OCI-LY3 (cell line): ENCODE results near the gene MCC.

ENCODE experiments used
- EZH2phosphoT487 ChIP-seq: fragments of 200-600 bp; shearing (Covaris generic); IDR thresholded peaks from 2 replicates; pipeline ENCODE4 v1.6.1; 2018; ENCODE audit warnings: antibody characterized with exemption, mixed run types, low read depth
- TF ChIP-seq, protein P1 (sequence below): fragments of 200-600, 300-600 bp; sonication (generic); IDR thresholded peaks from 2 replicates; pipeline ENCODE4 v1.5.1; 2014; ENCODE audit warnings: antibody characterized with exemption, low read length, low read depth

GRCh38 chr5:113181853-113182490 lies 306.3 kb downstream of the MCC start:
- TF ChIP-seq, protein P1, sequence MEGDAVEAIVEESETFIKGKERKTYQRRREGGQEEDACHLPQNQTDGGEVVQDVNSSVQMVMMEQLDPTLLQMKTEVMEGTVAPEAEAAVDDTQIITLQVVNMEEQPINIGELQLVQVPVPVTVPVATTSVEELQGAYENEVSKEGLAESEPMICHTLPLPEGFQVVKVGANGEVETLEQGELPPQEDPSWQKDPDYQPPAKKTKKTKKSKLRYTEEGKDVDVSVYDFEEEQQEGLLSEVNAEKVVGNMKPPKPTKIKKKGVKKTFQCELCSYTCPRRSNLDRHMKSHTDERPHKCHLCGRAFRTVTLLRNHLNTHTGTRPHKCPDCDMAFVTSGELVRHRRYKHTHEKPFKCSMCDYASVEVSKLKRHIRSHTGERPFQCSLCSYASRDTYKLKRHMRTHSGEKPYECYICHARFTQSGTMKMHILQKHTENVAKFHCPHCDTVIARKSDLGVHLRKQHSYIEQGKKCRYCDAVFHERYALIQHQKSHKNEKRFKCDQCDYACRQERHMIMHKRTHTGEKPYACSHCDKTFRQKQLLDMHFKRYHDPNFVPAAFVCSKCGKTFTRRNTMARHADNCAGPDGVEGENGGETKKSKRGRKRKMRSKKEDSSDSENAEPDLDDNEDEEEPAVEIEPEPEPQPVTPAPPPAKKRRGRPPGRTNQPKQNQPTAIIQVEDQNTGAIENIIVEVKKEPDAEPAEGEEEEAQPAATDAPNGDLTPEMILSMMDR = no peak
- TF ChIP-seq EZH2phosphoT487 = no peak
